Neural cell (in vitro differentiated cells): ENCODE data around the gene PVALB. TPM values are rescaled to one million over a fixed set of nuclear protein-coding genes. Genes with fewer than 3 reads are reported as not detected.

ENCODE experiments used
- H2AFZ ChIP-seq: fragments of 200-600, 300-800 bp; sonication (generic), shearing (Covaris generic); 2 replicates; pipeline ENCODE4 v1.6.0; 2014; ENCODE audit warnings: low read depth, mild to moderate bottlenecking, antibody characterized with exemption, low read length, moderate library complexity
- H3F3A ChIP-seq: fragments of 200-600 bp; shearing (Covaris generic); 2 replicates; pipeline ENCODE4 v1.6.1; 2016; ENCODE audit warnings: mild to moderate bottlenecking, moderate library complexity, mixed read lengths, antibody characterized with exemption, low read length; ENCODE audit not compliant: insufficient read depth, poor library complexity, severe bottlenecking
- H3K27ac ChIP-seq: fragments of 200-600, 300-800 bp; sonication (generic), shearing (Covaris generic); 2 replicates; pipeline ENCODE4 v1.5.1; 2014; ENCODE audit warnings: mild to moderate bottlenecking, low read length, moderate library complexity
- H3K27me3 ChIP-seq: fragments of 300-800, 200-600 bp; sonication (generic), shearing (Covaris generic); 2 replicates; pipeline ENCODE4 v1.6.0; 2014; ENCODE audit warnings: mild to moderate bottlenecking, low read depth, low read length, moderate library complexity; ENCODE audit not compliant: insufficient read depth
- H3K36me3 ChIP-seq: fragments of 300-800, 200-600 bp; sonication (generic), shearing (Covaris generic); 2 replicates; pipeline ENCODE4 v1.5.1; 2014; ENCODE audit warnings: mild to moderate bottlenecking, antibody characterized with exemption, low read length, moderate library complexity; ENCODE audit not compliant: insufficient read depth
- H3K4me2 ChIP-seq: fragments of 300-800, 200-600 bp; sonication (generic), shearing (Covaris generic); 2 replicates; pipeline ENCODE4 v1.6.0; 2014; ENCODE audit warnings: mild to moderate bottlenecking, low read length
- H3K4me3 ChIP-seq: fragments of 300-800, 200-600 bp; sonication (generic), shearing (Covaris generic); 2 replicates; pipeline ENCODE4 v1.5.1; 2014; ENCODE audit warnings: mild to moderate bottlenecking, low read length, moderate library complexity
- H3K79me2 ChIP-seq: fragments of 200-600 bp; shearing (Covaris generic); replicated peaks from 2 replicates; pipeline ENCODE4 v1.6.0; 2014; ENCODE audit warnings: mild to moderate bottlenecking, low read length, moderate library complexity; ENCODE audit not compliant: insufficient read depth
- H3K9ac ChIP-seq: fragments of 300-800, 200-600 bp; sonication (generic), shearing (Covaris generic); 2 replicates; pipeline ENCODE4 v1.6.1; 2016; ENCODE audit warnings: mild to moderate bottlenecking, low read length, mixed read lengths
- H3K9me2 ChIP-seq: fragments of 200-600 bp; shearing (Covaris generic); 2 replicates; pipeline ENCODE4 v1.6.1; 2016; ENCODE audit warnings: mild to moderate bottlenecking, low read length, mixed read lengths; ENCODE audit not compliant: insufficient read depth
- H3K9me3 ChIP-seq: fragments of 200-600, 300-800 bp; sonication (generic), shearing (Covaris generic); 2 replicates; pipeline ENCODE4 v1.6.1; 2016; ENCODE audit warnings: mild to moderate bottlenecking, mixed run types, low read length, moderate library complexity, mixed read lengths
- H4K20me1 ChIP-seq: fragments of 200-600 bp; shearing (Covaris generic); 2 replicates; pipeline ENCODE4 v1.6.1; 2016; ENCODE audit warnings: mild to moderate bottlenecking, mixed run types; ENCODE audit not compliant: insufficient read depth
- CTCF ChIP-seq: fragments of 450-650 bp; IDR thresholded peaks from 2 replicates; pipeline ENCODE4 v1.5.1; 2014; ENCODE audit warnings: antibody characterized with exemption, mild to moderate bottlenecking, moderate library complexity; ENCODE audit not compliant: poor library complexity, severe bottlenecking
- EP300 ChIP-seq: fragments of 450-650 bp; conservative IDR thresholded peaks from 2 replicates; pipeline ENCODE4 v1.6.1; 2014; ENCODE audit warnings: antibody characterized with exemption, mild to moderate bottlenecking, moderate library complexity; ENCODE audit not compliant: poor library complexity, severe bottlenecking
- EZH2 ChIP-seq: fragments of 200-600, 300-800 bp; shearing (Covaris generic), sonication (generic); IDR thresholded peaks from 2 replicates; pipeline ENCODE4 v1.6.1; 2014; ENCODE audit warnings: antibody characterized with exemption, low read length, borderline replicate concordance, mild to moderate bottlenecking; ENCODE audit not compliant: insufficient read depth, poor library complexity, severe bottlenecking
- MXI1 ChIP-seq: fragments of 450-650 bp; conservative IDR thresholded peaks from 2 replicates; pipeline ENCODE4 v1.6.1; 2014; ENCODE audit warnings: antibody characterized with exemption, mild to moderate bottlenecking; ENCODE audit not compliant: poor library complexity, severe bottlenecking
- POLR2AphosphoS5 ChIP-seq: IDR thresholded peaks from 2 replicates; pipeline ENCODE4 v1.6.1; 2012
- RAD21 ChIP-seq: fragments of 450-650 bp; conservative IDR thresholded peaks from 2 replicates; pipeline ENCODE4 v1.6.1; 2014; ENCODE audit warnings: antibody characterized with exemption, mild to moderate bottlenecking, moderate library complexity
- REST ChIP-seq: IDR thresholded peaks from 2 replicates; pipeline ENCODE4 v1.6.1; 2012; ENCODE audit warnings: borderline replicate concordance
- SMC3 ChIP-seq: fragments of 450-650 bp; conservative IDR thresholded peaks from 2 replicates; pipeline ENCODE4 v1.6.1; 2014; ENCODE audit warnings: antibody characterized with exemption, mild to moderate bottlenecking, moderate library complexity; ENCODE audit not compliant: poor library complexity
- TAF1 ChIP-seq: IDR thresholded peaks from 2 replicates; pipeline ENCODE4 v1.6.1; 2012; ENCODE audit warnings: low read depth
- polyA plus RNA-seq: library from polyadenylated mRNA; depleted of rRNA; stranded (reverse); fragments of >200 nt; gene quantifications from 2 replicates; pipeline ENCODE4 v1.2.3, GENCODE V29; 2014

Gene PVALB
- polyA plus RNA-seq, 1 donor from 2014 or later, result not detected

- peaks cover 14% of the 10 kb centered on the region for H3K79me2 ChIP-seq
- peak overlapping the region; percentile 76 for H3K4me2 ChIP-seq
- peak overlapping the region; percentile 80 for H3K9ac ChIP-seq
- H3K9me3 ChIP-seq, result no peaks in the 10 kb centered on the region
- H3F3A ChIP-seq, result no peaks in the 10 kb centered on the region
- peak overlapping the region; percentile 80 for H3K27ac ChIP-seq
- no peaks in the 10 kb centered on the region for H3K27me3 ChIP-seq
- H3K4me3 ChIP-seq, result peak overlapping the region; percentile 79
- H4K20me1 ChIP-seq, result no peaks in the 10 kb centered on the region
- H3K9me2 ChIP-seq, result no peaks in the 10 kb centered on the region
- no peak for TF ChIP-seq CTCF
- TF ChIP-seq SMC3, result peak; percentile 40
- TF ChIP-seq REST, result no peak
- TF ChIP-seq POLR2AphosphoS5, result no peak
- TF ChIP-seq MXI1, result peak; percentile 71
- no peak for TF ChIP-seq EZH2
- TF ChIP-seq RAD21, result no peak
- no peak for TF ChIP-seq EP300
- no peak for TF ChIP-seq TAF1
- peak overlapping the region; percentile 56 for H2AFZ ChIP-seq
- no peaks in the 10 kb centered on the region for H3K36me3 ChIP-seq
Measured at GRCh38 chr22:36775586-36775963, 41.3 kb downstream of the PVALB start.

- peak overlapping the region; percentile 14 for H3K4me2 ChIP-seq
- no peaks in the 10 kb centered on the region for H3K36me3 ChIP-seq
- no peaks in the 10 kb centered on the region for H3F3A ChIP-seq
- H3K27me3 ChIP-seq, result no peaks in the 10 kb centered on the region
- peaks cover 14% of the 10 kb centered on the region for H3K79me2 ChIP-seq
- H4K20me1 ChIP-seq, result no peaks in the 10 kb centered on the region
- H3K9me2 ChIP-seq, result no peaks in the 10 kb centered on the region
- no peak overlapping the region for H3K9ac ChIP-seq
- no peak overlapping the region for H3K27ac ChIP-seq
- no peaks in the 10 kb centered on the region for H3K9me3 ChIP-seq
- no peak overlapping the region for H2AFZ ChIP-seq
- H3K4me3 ChIP-seq, result no peak overlapping the region
- peak; percentile 60 for TF ChIP-seq SMC3
- TF ChIP-seq EP300, result no peak
- peak; percentile 68 for TF ChIP-seq CTCF
- TF ChIP-seq RAD21, result peak; percentile 74
Measured at GRCh38 chr22:36773935-36774334, 42.9 kb downstream of the PVALB start.
